Measurements from ENCODE around the gene ST8SIA4. TPM values are rescaled to one million over a fixed set of nuclear protein-coding genes. Genes with fewer than 3 reads are reported as not detected.

ST8SIA4 gene
- total RNA-seq, 2 donors from 2014 or later: 2.6 to 6.2 TPM

DNA sequence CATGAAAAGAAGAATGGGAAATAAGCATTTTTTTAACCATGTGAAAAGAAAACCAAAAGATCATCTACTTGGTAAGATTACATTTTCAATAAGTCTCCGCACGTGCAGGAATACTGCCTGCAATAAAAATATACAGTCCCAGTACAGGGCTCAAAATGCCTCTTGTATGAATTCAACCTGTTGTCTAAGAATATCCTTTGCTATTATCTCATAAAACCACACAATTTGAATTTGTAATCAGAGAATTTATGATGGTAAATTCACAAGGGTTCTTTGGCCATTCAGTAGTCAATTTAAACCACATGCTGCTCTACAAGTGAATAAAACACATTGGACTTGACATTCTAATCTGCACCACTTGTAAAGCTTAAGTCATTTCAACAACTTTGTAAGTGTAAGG, 46.6 kb downstream of the ST8SIA4 start:
- Histone ChIP-seq H3K4me3 (no peak overlapping the region), H3K27me3 (no peaks in the 10 kb centered on the region), H3K36me3 (no peaks in the 10 kb centered on the region), H3K4me1 (no peaks in the 10 kb centered on the region), H3K9ac (ENCODE audit: low read depth in 2 of 2, low read length in 2 of 2) (no peak overlapping the region), H3K27ac (no peak overlapping the region), H3K9me3 (no peaks in the 10 kb centered on the region)
- intact Hi-C loops (cut with DNase I): no loop called here
- TF ChIP-seq, protein P1, sequence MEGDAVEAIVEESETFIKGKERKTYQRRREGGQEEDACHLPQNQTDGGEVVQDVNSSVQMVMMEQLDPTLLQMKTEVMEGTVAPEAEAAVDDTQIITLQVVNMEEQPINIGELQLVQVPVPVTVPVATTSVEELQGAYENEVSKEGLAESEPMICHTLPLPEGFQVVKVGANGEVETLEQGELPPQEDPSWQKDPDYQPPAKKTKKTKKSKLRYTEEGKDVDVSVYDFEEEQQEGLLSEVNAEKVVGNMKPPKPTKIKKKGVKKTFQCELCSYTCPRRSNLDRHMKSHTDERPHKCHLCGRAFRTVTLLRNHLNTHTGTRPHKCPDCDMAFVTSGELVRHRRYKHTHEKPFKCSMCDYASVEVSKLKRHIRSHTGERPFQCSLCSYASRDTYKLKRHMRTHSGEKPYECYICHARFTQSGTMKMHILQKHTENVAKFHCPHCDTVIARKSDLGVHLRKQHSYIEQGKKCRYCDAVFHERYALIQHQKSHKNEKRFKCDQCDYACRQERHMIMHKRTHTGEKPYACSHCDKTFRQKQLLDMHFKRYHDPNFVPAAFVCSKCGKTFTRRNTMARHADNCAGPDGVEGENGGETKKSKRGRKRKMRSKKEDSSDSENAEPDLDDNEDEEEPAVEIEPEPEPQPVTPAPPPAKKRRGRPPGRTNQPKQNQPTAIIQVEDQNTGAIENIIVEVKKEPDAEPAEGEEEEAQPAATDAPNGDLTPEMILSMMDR (IDR thresholded peaks at IDR 0.05): no peak
- no peak for DNase-seq

DNA sequence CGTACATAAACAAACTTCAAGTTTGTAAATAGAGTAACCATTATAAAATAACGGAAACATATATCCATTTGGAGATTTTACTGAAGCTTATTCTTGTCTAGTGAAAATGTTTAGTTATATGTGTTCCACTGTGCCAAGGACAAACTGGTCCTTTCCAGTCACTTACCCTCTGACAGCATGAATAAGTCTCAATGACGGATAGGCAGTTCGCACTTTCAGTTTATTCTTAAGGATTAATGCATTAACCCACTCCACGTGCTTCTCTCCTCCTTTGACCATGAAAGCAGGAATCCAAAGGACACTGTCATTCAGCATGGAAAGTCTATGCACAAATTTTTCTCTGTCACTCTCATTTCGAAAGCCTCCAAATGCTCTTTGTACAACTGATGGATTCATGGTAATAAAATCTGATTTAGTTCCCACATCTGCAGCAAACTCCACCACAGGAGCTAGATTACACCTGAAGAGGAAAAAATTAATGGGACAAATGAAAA, 47.1 kb downstream of the ST8SIA4 start:
- Histone ChIP-seq H3K27ac (no peak overlapping the region), H3K4me3 (no peak overlapping the region), H3K9ac (ENCODE audit: low read depth in 2 of 2, low read length in 2 of 2) (no peak overlapping the region), H3K27me3 (no peaks in the 10 kb centered on the region), H3K4me1 (no peaks in the 10 kb centered on the region), H3K36me3 (no peaks in the 10 kb centered on the region), H3K9me3 (no peaks in the 10 kb centered on the region)
- intact Hi-C loops (cut with DNase I): no loop called here
- DNase-seq: no peak
- TF ChIP-seq, protein P1 (IDR thresholded peaks at IDR 0.05): no peak

DNA sequence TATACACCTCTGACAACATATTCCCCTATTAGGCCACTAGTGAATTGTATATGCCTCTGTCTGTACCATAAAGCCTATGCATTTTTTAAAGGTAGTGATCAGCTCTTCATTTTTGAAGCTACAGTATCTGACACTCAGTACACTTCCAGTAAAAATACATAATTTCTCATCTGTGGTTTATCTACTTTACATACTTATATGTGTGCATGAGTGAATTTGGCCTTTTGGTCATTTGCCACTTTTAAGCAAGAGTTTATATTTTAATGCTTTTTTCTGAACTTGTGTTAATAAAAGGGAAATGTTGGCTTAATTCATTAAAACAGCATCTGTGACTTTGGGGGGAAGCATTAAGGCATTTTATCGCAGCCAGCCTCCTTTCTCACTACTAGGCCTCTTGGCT, 47.8 kb downstream of the ST8SIA4 start:
- no peak overlapping the region for H3K27ac ChIP-seq
- no peak overlapping the region for H3K4me3 ChIP-seq
- no peaks in the 10 kb centered on the region for H3K9me3 ChIP-seq
- H3K36me3 ChIP-seq: no peaks in the 10 kb centered on the region
- intact Hi-C loops (cut with DNase I): no loop called here
- no peaks in the 10 kb centered on the region for H3K4me1 ChIP-seq
- no peaks in the 10 kb centered on the region for H3K27me3 ChIP-seq
- H3K9ac ChIP-seq (ENCODE audit: low read depth in 2 of 2, low read length in 2 of 2): no peak overlapping the region
- TF ChIP-seq, protein P1 (IDR thresholded peaks at IDR 0.05): no peak
- no peak for DNase-seq

DNA sequence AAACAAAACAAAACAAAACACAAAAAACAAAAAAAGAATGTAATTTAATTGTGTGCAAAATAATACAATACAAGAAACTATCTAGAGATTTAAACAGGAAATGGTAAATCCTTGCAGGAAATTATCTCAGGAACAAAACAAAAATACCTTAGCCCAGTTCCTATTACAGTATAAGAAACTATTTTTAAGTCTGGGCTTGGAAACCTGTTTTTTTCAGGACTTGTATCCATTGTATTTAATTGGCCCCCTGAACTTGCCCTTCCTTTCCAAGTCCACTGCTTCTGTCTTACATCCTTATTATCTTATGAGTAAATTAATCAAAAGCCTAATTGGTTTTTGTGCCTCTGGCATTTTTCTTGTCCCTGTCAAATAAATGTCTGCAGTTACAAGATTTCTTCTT, 48.5 kb downstream of the ST8SIA4 start:
- H3K9me3 ChIP-seq: no peaks in the 10 kb centered on the region
- H3K36me3 ChIP-seq: no peaks in the 10 kb centered on the region
- intact Hi-C loops (cut with DNase I): no loop called here
- no peaks in the 10 kb centered on the region for H3K4me1 ChIP-seq
- no peak overlapping the region for H3K4me3 ChIP-seq
- H3K27me3 ChIP-seq: no peaks in the 10 kb centered on the region
- no peak for DNase-seq
- TF ChIP-seq, protein P1 (IDR thresholded peaks at IDR 0.05): no peak
- H3K9ac ChIP-seq (ENCODE audit: low read depth in 2 of 2, low read length in 2 of 2): no peak overlapping the region
- H3K27ac ChIP-seq: no peak overlapping the region

DNA sequence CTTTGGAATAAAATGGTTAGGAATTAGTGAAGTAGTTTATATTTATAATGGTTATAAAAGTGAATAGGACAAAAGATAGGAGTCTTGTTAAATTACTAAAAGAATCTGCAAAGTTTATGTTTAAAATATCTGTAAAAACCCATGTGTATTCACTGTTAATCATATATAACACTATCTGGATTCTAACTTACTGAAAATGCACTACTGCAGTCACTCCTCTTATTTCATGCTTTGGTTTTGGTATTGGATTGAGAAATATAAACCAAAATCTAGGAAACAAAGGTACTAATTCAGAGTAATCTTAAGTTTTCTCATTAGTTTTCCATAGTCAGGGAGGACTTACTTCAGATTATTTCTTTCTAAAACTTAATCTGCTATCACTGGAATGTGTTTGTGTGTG, 49.5 kb downstream of the ST8SIA4 start:
- intact Hi-C loops (cut with DNase I): no loop called here
- Histone ChIP-seq H3K4me3 (no peak overlapping the region), H3K9me3 (no peaks in the 10 kb centered on the region), H3K27ac (no peak overlapping the region), H3K4me1 (no peaks in the 10 kb centered on the region), H3K9ac (ENCODE audit: low read depth in 2 of 2, low read length in 2 of 2) (no peak overlapping the region), H3K27me3 (no peaks in the 10 kb centered on the region), H3K36me3 (no peaks in the 10 kb centered on the region)
- TF ChIP-seq, protein P1 (IDR thresholded peaks at IDR 0.05): no peak
- DNase-seq: no peak
